GM12878 (cell line): ENCODE results near the gene SARDH. TPM values are rescaled to one million over a fixed set of nuclear protein-coding genes. Genes with fewer than 3 reads are reported as not detected.

Experiments used
- ATAC-seq: fragments of 200-7000 bp; cut with Tn5 transposase; 3 replicates; pipeline ENCODE4 v1.9.1; 2020; ENCODE audit warnings: mild to moderate bottlenecking, moderate library complexity
- BruUV-seq: library from RNA; stranded (reverse); fragments of 400-500 nt; replicated peaks from 2 replicates; lab custom pipeline; 2021; lab: Mats Ljungman, UMichigan
- CTCF ChIA-PET: fragments of 300-600 bp; sonication (Branson Sonifier 250); formaldehyde crosslinking; extraction: SDS; loops from one replicate; lab custom pipeline; 2021; ENCODE audit warnings: inconsistent platforms; lab: Yijun Ruan, JAX
- POLR2A ChIA-PET: fragments of 350-600 bp; formaldehyde crosslinking; extraction: SDS; loops from one replicate; lab custom pipeline; 2021; ENCODE audit warnings: inconsistent platforms; lab: Charles Lee
- RAD21 ChIA-PET: fragments of 300-600 bp; sonication (Branson Sonifier 250); formaldehyde crosslinking; loops from one replicate; lab custom pipeline; 2023; ENCODE audit warnings: antibody characterized with exemption; ENCODE audit not compliant: unreplicated experiment; lab: Charles Lee
- SMC1A ChIA-PET: fragments of 300-600 bp; sonication (Branson Sonifier 250); formaldehyde crosslinking; loops from one replicate; lab custom pipeline; 2023; ENCODE audit not compliant: unreplicated experiment, uncharacterized antibody; lab: Charles Lee
- DNase-seq: peaks from one replicate; pipeline ENCODE4 v3.0.0-alpha.2; 2011; ENCODE audit warnings: low read depth, low spot score
- FAIRE-seq: peaks from 3 replicates; lab custom pipeline; 2011; peaks lifted over from hg19 to GRCh38; lab: Jason Lieb, UNC
- H2AFZ ChIP-seq: 2 replicates; pipeline ENCODE4 v1.6.0; 2011; ENCODE audit warnings: low read depth, low read length, control low read depth; ENCODE audit not compliant: control insufficient read depth
- H3K27ac ChIP-seq: 2 replicates; pipeline ENCODE4 v1.5.1; 2011; ENCODE audit warnings: control low read depth; ENCODE audit not compliant: control insufficient read depth, insufficient read depth
- H3K27me3 ChIP-seq, 2 experiments: replicated peaks in 1 of 2; 2 replicates each; pipeline versions ENCODE4 v1.6.0 to v1.6.1; 2011; ENCODE audit warnings: low read length in 1 of 2; ENCODE audit not compliant: control insufficient read depth in 2 of 2, insufficient read depth in 2 of 2
- H3K36me3 ChIP-seq, 2 experiments: 2 replicates each; pipeline ENCODE4 v1.5.1; 2011; ENCODE audit warnings: low read length in 1 of 2; ENCODE audit not compliant: control insufficient read depth in 2 of 2, insufficient read depth in 2 of 2
- H3K4me1 ChIP-seq: 2 replicates; pipeline ENCODE4 v1.6.1; 2011; ENCODE audit warnings: mild to moderate bottlenecking, low read length, moderate library complexity, mixed read lengths; ENCODE audit not compliant: control insufficient read depth, insufficient read depth
- H3K4me2 ChIP-seq: 2 replicates; pipeline ENCODE4 v1.6.0; 2011; ENCODE audit warnings: control low read depth; ENCODE audit not compliant: control insufficient read depth, insufficient read depth
- H3K4me3 ChIP-seq: fragments of 200-600 bp; sonication (generic); 2 replicates; pipeline ENCODE4 v1.5.1; 2016
- H3K79me2 ChIP-seq: 2 replicates; pipeline ENCODE4 v1.6.0; 2011; ENCODE audit warnings: low read length; ENCODE audit not compliant: control insufficient read depth, insufficient read depth
- H3K9ac ChIP-seq: 2 replicates; pipeline ENCODE4 v1.8.0; 2011; ENCODE audit warnings: low read length, control low read depth, mixed read lengths; ENCODE audit not compliant: control insufficient read depth, insufficient read depth
- H3K9me3 ChIP-seq: replicated peaks from 3 replicates; pipeline ENCODE4 v1.5.1; 2011; ENCODE audit warnings: mild to moderate bottlenecking, low read length; ENCODE audit not compliant: control insufficient read depth, insufficient read depth
- H4K20me1 ChIP-seq: 2 replicates; pipeline ENCODE4 v1.6.0; 2011; ENCODE audit not compliant: control insufficient read depth, insufficient read depth
- CEBPB ChIP-seq, 2 experiments: fragments of 150-350 bp in 1 of 2; IDR thresholded peaks; 2 replicates each; pipeline ENCODE4 v1.6.1; 2012 to 2014; ENCODE audit warnings: low read depth in 2 of 2, low read length in 2 of 2, borderline replicate concordance in 1 of 2, inconsistent platforms in 1 of 2
- NFYB ChIP-seq: IDR thresholded peaks from 2 replicates; pipeline ENCODE4 v1.6.1; 2011; ENCODE audit warnings: low read depth, mild to moderate bottlenecking, low read length, improper control_type of control experiment, moderate library complexity; ENCODE audit not compliant: insufficient read depth
- PKNOX1 ChIP-seq: fragments of 450-650 bp; IDR thresholded peaks from 2 replicates; pipeline ENCODE4 v1.6.1; 2016; ENCODE audit warnings: mild to moderate bottlenecking
- SREBF2 ChIP-seq: IDR thresholded peaks from 2 replicates; pipeline ENCODE4 v1.6.1; 2012; ENCODE audit warnings: mild to moderate bottlenecking, low read length
- TCF3 ChIP-seq: IDR thresholded peaks from 2 replicates; pipeline ENCODE4 v1.6.1; 2012; ENCODE audit warnings: low read depth, mild to moderate bottlenecking, low read length, borderline replicate concordance; ENCODE audit not compliant: insufficient read depth
- TCF7 ChIP-seq: IDR thresholded peaks from 2 replicates; pipeline ENCODE4 v1.6.1; 2014; ENCODE audit warnings: antibody characterized with exemption, borderline replicate concordance
- ZNF24 ChIP-seq: fragments of 450-650 bp; IDR thresholded peaks from 2 replicates; pipeline ENCODE4 v1.6.1; 2017; ENCODE audit warnings: antibody characterized with exemption, mild to moderate bottlenecking
- WGBS: methylation state at CpG from one replicate; pipeline ENCODE4 v1.1.6; 2016; ENCODE audit warnings: low lambda C conversion rate; ENCODE audit not compliant: insufficient replicate concordance, insufficient coverage; ENCODE audit errors: missing lambda C conversion rate; 5-methylcytosine and 5-hydroxymethylcytosine counted together
- in situ Hi-C: fragments of 300-500 bp; cut with MboI; formaldehyde crosslinking; loops from 9 replicates; pipeline ENCODE4 v1.14.3; 2018; ENCODE audit warnings: mixed read lengths
- intact Hi-C: fragments of 100-400 bp; cut with micrococcal nuclease; formaldehyde crosslinking; loops from one replicate; pipeline ENCODE4 v1.14.2; 2022; ENCODE audit not compliant: unreplicated experiment
- polyA plus RNA-seq, 11 experiments: library from polyadenylated mRNA; depleted of rRNA in 4 of 11; unstranded in 6 of 11; stranded (reverse) in 5 of 11; fragments of >200 nt; fragmentation: Nextera tagmentation in 4 of 11; fragmentation: Illumina TruSeq in 1 of 11; extraction: Ambion mirVana in 4 of 11; extraction: Trizol in 1 of 11; gene quantifications; 1 replicate in 1 of 11; 2 replicates in 10 of 11; pipeline versions ENCODE4 v1.2.1 to v1.2.3, GENCODE V29; 2011 to 2016; ENCODE audit warnings: inconsistent platforms in 2 of 11, missing spikeins in 2 of 11, low read depth in 1 of 11
- total RNA-seq, 4 experiments: library from RNA; depleted of rRNA in 3 of 4; stranded (reverse); fragments of >200 nt in 3 of 4; fragmentation: Illumina TruSeq in 1 of 4; extraction: Trizol in 1 of 4; gene quantifications; 2 replicates each; pipeline versions ENCODE4 v1.2.1 to v1.2.3, GENCODE V29; 2013 to 2021
- TF ChIP-seq, protein P1 (sequence below): fragments of 450-650 bp; IDR thresholded peaks from 2 replicates; pipeline ENCODE4 v1.6.1; 2018; ENCODE audit warnings: borderline replicate concordance, mild to moderate bottlenecking; ENCODE audit not compliant: partially characterized antibody
- TF ChIP-seq, protein P2 (sequence below): fragments of 450-650 bp; formaldehyde crosslinking; IDR thresholded peaks from 2 replicates; pipeline ENCODE4 v1.4.0; 2022; ENCODE audit warnings: mild to moderate bottlenecking, moderate library complexity

Gene SARDH
- total and polyA plus RNA-seq, 10 of the 15 experiments (the other 5 are each of a cell fraction or from before 2014, with no cell fraction given): 0.03 to 0.15 (median 0.10) TPM; not detected in 6

DNA sequence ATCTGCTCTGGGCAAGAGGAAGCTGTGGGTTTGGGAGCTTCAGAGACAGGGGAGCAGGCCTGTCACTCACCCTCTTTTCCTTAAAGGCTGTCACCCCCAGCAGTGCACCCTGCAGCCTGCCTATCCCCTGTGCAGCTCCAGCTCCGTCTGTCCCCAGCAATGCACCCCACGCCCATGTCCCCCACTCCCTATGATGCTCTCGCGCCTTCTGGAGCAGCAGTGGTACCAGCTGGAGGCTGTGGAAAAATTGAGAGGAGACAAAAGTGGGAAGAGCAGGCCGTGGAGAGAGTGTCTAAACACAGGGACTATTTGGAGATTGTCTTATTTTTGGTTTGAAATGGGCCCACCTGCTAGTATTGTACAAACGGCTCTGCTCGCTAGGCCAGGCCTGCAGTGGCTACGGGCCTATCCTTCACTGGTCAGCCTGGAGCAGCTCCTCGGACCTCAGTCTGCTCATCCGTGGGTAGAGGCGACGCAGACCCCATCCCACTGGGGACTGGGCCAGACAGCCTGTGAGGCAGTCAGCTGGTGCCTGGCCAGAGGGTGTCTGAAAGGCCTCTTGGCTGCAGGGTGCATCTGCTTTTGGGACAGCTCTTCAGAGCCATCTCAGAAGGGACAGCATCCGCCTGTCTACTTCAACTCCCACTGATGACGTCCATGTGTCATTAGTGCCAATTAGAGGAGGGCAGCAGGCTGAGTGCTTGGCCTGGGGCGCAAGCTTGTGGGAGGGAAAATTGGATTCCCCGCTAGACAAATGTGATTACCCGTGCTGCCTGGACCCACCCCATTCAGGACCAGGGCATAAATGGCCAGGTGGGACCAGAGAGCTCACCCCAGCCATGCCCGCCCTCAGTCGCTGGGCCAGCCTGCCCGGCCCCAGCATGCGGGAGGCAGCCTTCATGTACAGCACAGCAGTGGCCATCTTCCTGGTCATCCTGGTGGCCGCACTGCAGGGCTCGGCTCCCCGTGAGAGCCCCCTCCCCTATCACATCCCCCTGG, 102.3 kb downstream of the SARDH start, which contains the start of gene DBH:
TSS of gene DBH (plus strand) at position 831 of the 999 bp plus-strand sequence. CDS start at position 840, 9 bp downstream.
- ChIA-PET POLR2A (no interaction called here), SMC1A (no interaction called here), RAD21 (no interaction called here), CTCF (no interaction called here)
- in situ Hi-C loops: no loop called here
- FAIRE-seq: no peak
- intact Hi-C loops: no loop called here
- Histone ChIP-seq H3K9ac (no peak within 1 kb of the TSS), H3K9me3 (no peaks in the 10 kb centered on the region), H3K79me2 (no peaks in the 10 kb centered on the region), H3K36me3 (no peaks in the 10 kb centered on the region), H3K4me3 (no peak within 1 kb of the TSS), H2AFZ (no peak within 1 kb of the TSS), H3K27ac (no peak within 1 kb of the TSS), H3K4me2 (no peak within 1 kb of the TSS), H3K27me3 (peaks cover 0 to 7% of the 10 kb centered on the region in 2 experiments; a peak in 3 of 4 replicates), H4K20me1 (no peaks in the 10 kb centered on the region), H3K4me1 (no peaks in the 10 kb centered on the region)
- 39% methylated on average over 24 of the region's 24 CpGs for whole genome bisulfite sequencing
- BruUV-seq: no TSS peak
- no peak for DNase-seq
- ATAC-seq: no peak
- TF ChIP-seq SREBF2: no peak
- no peak for TF ChIP-seq PKNOX1
- no peak for TF ChIP-seq CEBPB (IDR thresholded peaks at IDR 0.05; ENCODE audit: borderline replicate concordance in 1 of 2, low read depth in 2 of 2, low read length in 2 of 2)
- TF ChIP-seq, protein P1, sequence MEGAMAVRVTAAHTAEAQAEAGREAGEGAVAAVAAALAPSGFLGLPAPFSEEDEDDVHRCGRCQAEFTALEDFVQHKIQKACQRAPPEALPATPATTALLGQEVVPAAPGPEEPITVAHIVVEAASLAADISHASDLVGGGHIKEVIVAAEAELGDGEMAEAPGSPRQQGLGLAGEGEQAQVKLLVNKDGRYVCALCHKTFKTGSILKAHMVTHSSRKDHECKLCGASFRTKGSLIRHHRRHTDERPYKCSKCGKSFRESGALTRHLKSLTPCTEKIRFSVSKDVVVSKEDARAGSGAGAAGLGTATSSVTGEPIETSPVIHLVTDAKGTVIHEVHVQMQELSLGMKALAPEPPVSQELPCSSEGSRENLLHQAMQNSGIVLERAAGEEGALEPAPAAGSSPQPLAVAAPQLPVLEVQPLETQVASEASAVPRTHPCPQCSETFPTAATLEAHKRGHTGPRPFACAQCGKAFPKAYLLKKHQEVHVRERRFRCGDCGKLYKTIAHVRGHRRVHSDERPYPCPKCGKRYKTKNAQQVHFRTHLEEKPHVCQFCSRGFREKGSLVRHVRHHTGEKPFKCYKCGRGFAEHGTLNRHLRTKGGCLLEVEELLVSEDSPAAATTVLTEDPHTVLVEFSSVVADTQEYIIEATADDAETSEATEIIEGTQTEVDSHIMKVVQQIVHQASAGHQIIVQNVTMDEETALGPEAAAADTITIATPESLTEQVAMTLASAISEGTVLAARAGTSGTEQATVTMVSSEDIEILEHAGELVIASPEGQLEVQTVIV: no peak
- no peak for TF ChIP-seq TCF3
- TF ChIP-seq ZNF24: no peak
- no peak for TF ChIP-seq TCF7
- no peak for TF ChIP-seq NFYB
- TF ChIP-seq, protein P2, sequence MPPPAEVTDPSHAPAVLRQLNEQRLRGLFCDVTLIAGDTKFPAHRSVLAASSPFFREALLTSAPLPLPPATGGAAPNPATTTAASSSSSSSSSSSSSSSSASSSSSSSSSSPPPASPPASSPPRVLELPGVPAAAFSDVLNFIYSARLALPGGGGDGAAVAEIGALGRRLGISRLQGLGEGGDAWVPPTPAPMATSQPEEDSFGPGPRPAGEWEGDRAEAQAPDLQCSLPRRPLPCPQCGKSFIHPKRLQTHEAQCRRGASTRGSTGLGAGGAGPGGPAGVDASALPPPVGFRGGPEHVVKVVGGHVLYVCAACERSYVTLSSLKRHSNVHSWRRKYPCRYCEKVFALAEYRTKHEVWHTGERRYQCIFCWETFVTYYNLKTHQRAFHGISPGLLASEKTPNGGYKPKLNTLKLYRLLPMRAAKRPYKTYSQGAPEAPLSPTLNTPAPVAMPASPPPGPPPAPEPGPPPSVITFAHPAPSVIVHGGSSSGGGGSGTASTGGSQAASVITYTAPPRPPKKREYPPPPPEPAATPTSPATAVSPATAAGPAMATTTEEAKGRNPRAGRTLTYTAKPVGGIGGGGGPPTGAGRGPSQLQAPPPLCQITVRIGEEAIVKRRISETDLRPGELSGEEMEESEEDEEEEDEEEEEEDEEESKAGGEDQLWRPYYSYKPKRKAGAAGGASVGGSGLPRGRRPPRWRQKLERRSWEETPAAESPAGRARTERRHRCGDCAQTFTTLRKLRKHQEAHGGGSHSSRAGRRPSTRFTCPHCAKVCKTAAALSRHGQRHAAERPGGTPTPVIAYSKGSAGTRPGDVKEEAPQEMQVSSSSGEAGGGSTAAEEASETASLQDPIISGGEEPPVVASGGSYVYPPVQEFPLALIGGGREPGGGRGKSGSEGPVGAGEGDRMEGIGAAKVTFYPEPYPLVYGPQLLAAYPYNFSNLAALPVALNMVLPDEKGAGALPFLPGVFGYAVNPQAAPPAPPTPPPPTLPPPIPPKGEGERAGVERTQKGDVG (CRISPR knock-in tag): no peak
